HEK293T (cell line): Measurements from ENCODE around the gene CAMKMT.

ENCODE experiments used
- ARNT ChIP-seq: fragments of 450-650 bp; IDR thresholded peaks from 2 replicates; pipeline ENCODE4 v1.6.1; 2017; ENCODE audit warnings: mild to moderate bottlenecking
- BHLHE40 ChIP-seq: fragments of 450-650 bp; IDR thresholded peaks from 2 replicates; pipeline ENCODE4 v1.6.1; 2016; ENCODE audit warnings: mild to moderate bottlenecking, moderate library complexity, borderline replicate concordance
- SP1 ChIP-seq: fragments of 450-650 bp; IDR thresholded peaks from 2 replicates; pipeline ENCODE4 v1.6.1; 2017

DNA sequence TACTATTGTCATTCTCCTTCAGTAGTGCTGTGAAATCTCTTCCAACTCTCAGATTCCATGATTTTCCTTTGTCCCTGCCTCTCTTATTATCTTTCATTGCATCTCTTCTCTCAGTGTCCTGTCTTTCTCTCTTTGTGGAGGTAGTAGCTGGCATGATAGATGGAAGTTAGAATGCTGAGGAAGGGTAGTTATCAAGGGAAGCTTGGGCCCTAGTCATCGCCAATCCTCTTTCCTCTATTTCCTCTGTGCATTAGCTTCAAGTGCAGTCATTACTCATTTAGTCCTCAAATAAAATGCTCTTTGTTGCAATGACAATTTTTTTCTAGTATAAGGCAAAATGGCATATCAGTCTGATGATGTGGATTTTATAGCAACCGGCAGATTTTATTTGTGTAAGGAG lies 207.7 kb downstream of the CAMKMT start:
- no peak for TF ChIP-seq SP1
- TF ChIP-seq ARNT: no peak
- no peak for TF ChIP-seq BHLHE40
